Mucosa of descending colon (tissue), 3 donors: ENCODE measurements around the gene TMEM237. TPM values are rescaled to one million over a fixed set of nuclear protein-coding genes. Genes with fewer than 3 reads are reported as not detected.

Experiments
- ATAC-seq: fragments of 200-7000 bp; cut with Tn5 transposase; one replicate; pipeline ENCODE4 v1.9.1; 2020; ENCODE audit warnings: mild to moderate bottlenecking, moderate library complexity
- DNase-seq, 3 donors: peaks; one replicate each; pipeline ENCODE4 v3.0.0-alpha.2; 2020
- H3K36me3 ChIP-seq: fragments of 200-600 bp; one replicate; pipeline ENCODE4 v1.8.0; 2021; ENCODE audit warnings: low read depth, mild to moderate bottlenecking
- H3K4me1 ChIP-seq: fragments of 200-600 bp; one replicate; pipeline ENCODE4 v1.8.0; 2021; ENCODE audit warnings: low read depth, mild to moderate bottlenecking
- H3K4me3 ChIP-seq: fragments of 200-600 bp; one replicate; pipeline ENCODE4 v1.8.0; 2021; ENCODE audit warnings: mild to moderate bottlenecking
- H3K9me3 ChIP-seq: fragments of 200-600 bp; one replicate; pipeline ENCODE4 v1.8.0; 2021; ENCODE audit warnings: mild to moderate bottlenecking
- CTCF ChIP-seq: fragments of 200-600 bp; IDR thresholded peaks from one replicate; pipeline ENCODE4 v1.8.0; 2022; ENCODE audit warnings: antibody characterized with exemption, mild to moderate bottlenecking
- intact Hi-C, 2 donors: fragments of 100-400 bp; cut with DNase I in 1 of 2; cut with micrococcal nuclease in 1 of 2; formaldehyde crosslinking; loops; one replicate each; pipeline versions ENCODE4 v1.11.0 to v1.11.1; 2022; cut with DNase I, micrococcal nuclease
- total RNA-seq, 3 donors: library from RNA; stranded (reverse); fragmentation: NEBNext Ultra II Directional in 2 of 3; extraction: Animal tissue kit (Norgen Biotek cat#: 25700) in 2 of 3; gene quantifications; one replicate each; pipeline versions ENCODE4 v1.2.1 to v1.2.4, GENCODE V29; 2021 to 2023
- donor health status: DM: no; HTN: no; CAD: no; lungs with moderate emphysema.
- donor health status: DM: no; HTN: no; CAD: no.
- donor health status: DM: no; HTN: yes; CAD: no.

TMEM237 gene
- total RNA-seq, 3 donors from 2014 or later: 3.0 to 11.6 (median 10.1) TPM

GRCh38 chr2:201631041-201631440 is 12.3 kb downstream of the TMEM237 start:
- Histone ChIP-seq H3K4me3 (no peak overlapping the region), H3K9me3 (no peaks in the 10 kb centered on the region), H3K4me1 (no peaks in the 10 kb centered on the region), H3K36me3 (no peaks in the 10 kb centered on the region)
- DNase-seq (no peak), ATAC-seq (no peak)
- no peak for TF ChIP-seq CTCF
- intact Hi-C loops: no loop called here

- Histone ChIP-seq H3K4me3 (no peak overlapping the region), H3K4me1 (no peaks in the 10 kb centered on the region), H3K9me3 (no peaks in the 10 kb centered on the region), H3K36me3 (no peaks in the 10 kb centered on the region)
- no peak for TF ChIP-seq CTCF
- intact Hi-C loops: no loop called here
- ATAC-seq (no peak), DNase-seq (no peak)
These were observed 12.7 kb downstream of the TMEM237 start for GRCh38 chr2:201630577-201630976.

DNA sequence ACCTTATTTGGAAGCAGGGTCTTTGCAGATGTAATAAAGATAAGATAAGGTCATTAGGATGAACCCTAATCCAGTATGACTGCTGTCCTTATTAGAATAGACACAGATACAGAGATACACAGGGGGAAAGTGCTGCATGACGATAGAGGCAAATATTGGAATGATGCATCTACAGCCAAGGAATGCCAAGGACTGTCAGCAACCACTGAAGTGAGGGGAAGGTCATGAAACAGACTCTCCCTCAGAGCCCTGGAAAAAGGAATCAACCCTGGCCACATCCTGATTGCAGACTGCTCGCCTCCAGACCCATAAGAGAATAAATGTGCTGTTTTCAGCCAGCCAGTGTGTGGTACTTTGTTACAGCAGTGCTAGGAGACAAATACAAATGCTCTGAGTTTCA is 14.8 kb downstream of the TMEM237 start:
- H3K4me3 ChIP-seq: no peak overlapping the region
- no peaks in the 10 kb centered on the region for H3K9me3 ChIP-seq
- TF ChIP-seq CTCF: no peak
- DNase-seq (no peak), ATAC-seq (no peak)
- no peaks in the 10 kb centered on the region for H3K4me1 ChIP-seq
- intact Hi-C loops: no loop called here
- no peaks in the 10 kb centered on the region for H3K36me3 ChIP-seq

GRCh38 chr2:201622306-201622970 is 20.9 kb downstream of the TMEM237 start:
- Histone ChIP-seq H3K4me1 (peaks cover 3% of the 10 kb centered on the region), H3K9me3 (no peaks in the 10 kb centered on the region), H3K36me3 (no peaks in the 10 kb centered on the region), H3K4me3 (no peak overlapping the region)
- TF ChIP-seq CTCF: no peak
- ATAC-seq (no peak), DNase-seq (no peak)
- intact Hi-C loops: no loop called here

DNA sequence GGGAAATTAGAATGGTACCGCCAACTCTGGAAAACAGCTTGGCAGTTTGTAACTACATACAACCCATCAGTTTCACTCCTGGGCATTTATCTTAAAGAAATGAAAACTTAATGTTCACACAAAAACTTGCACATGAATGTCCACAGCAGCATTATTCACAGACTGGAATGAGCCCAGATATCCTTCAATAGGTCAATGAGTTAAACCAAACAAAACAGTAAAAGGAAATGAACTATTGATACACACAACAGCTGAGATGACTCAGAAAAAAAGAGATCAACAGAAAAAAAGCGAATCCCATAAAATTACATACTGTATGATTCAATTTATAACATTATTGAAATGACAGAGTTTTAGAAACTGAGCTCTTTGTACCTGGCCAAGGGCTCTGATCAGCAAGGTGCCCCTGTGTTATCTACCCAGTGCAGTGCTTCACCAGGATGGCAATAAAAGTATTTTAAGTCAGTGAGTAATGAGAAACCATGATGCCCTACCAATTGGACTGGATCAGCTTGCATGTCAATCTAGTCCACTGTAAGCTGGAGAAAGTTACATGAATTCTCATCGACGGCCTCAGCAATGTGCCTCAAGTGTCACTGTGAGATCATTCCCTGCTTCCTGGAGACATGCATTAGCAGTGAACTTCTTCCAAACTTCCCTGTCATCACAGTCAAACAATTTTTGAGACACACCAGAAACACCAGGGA is 21.9 kb downstream of the TMEM237 start:
- H3K36me3 ChIP-seq: no peaks in the 10 kb centered on the region
- intact Hi-C loops: no loop called here
- no peak for DNase-seq
- no peak for TF ChIP-seq CTCF
- ATAC-seq: no peak
- peaks cover 3% of the 10 kb centered on the region for H3K4me1 ChIP-seq
- no peak overlapping the region for H3K4me3 ChIP-seq
- H3K9me3 ChIP-seq: no peaks in the 10 kb centered on the region
